GM18517 (cell line): Measurements from ENCODE around the gene OLFM3.

Experiments used
- ATAC-seq: cut with Tn5 transposase; IDR thresholded peaks from one replicate; pipeline ENCODE4 v1.9.1; 2021; ENCODE audit warnings: mild to moderate bottlenecking, moderate library complexity; ENCODE audit not compliant: unreplicated experiment

The OLFM3 gene

GRCh38 chr1:101996825-101997465, at the start of gene OLFM3:
Gene OLFM3 (minus strand): TSS chr1:101996926.
- no peak for ATAC-seq

GRCh38 chr1:102045752-102046151, 49.0 kb upstream of the OLFM3 start:
- ATAC-seq: no peak

GRCh38 chr1:102032534-102032933, 35.8 kb upstream of the OLFM3 start:
- peak; percentile 72 for ATAC-seq

- no peak for ATAC-seq
Observed at GRCh38 chr1:102019530-102019929, 22.8 kb upstream of the OLFM3 start.

- no peak for ATAC-seq
Observed at GRCh38 chr1:102015728-102016127, 19.0 kb upstream of the OLFM3 start.

GRCh38 chr1:102002057-102002456, 5.3 kb upstream of the OLFM3 start:
- ATAC-seq: no peak

- ATAC-seq: no peak
Observed at GRCh38 chr1:101995984-101996745, 561 bp downstream of the OLFM3 start.

- no peak for ATAC-seq
Observed at GRCh38 chr1:101993710-101994109, 3.0 kb downstream of the OLFM3 start.

GRCh38 chr1:101992821-101993575, 3.7 kb downstream of the OLFM3 start:
- no peak for ATAC-seq

GRCh38 chr1:101980974-101981373, 15.8 kb downstream of the OLFM3 start:
- ATAC-seq: no peak

GRCh38 chr1:101977266-101977665, 19.5 kb downstream of the OLFM3 start:
- ATAC-seq: no peak

- no peak for ATAC-seq
Observed at GRCh38 chr1:101976161-101976560, 20.6 kb downstream of the OLFM3 start.

GRCh38 chr1:101975371-101975770, 21.4 kb downstream of the OLFM3 start:
- ATAC-seq: no peak

- no peak for ATAC-seq
Observed at GRCh38 chr1:101974599-101975274, 22.0 kb downstream of the OLFM3 start.

- ATAC-seq: no peak
Observed at GRCh38 chr1:101971304-101971703, 25.4 kb downstream of the OLFM3 start.

GRCh38 chr1:101967871-101968270, 28.9 kb downstream of the OLFM3 start:
- no peak for ATAC-seq

GRCh38 chr1:101965341-101965740, 31.4 kb downstream of the OLFM3 start:
- no peak for ATAC-seq

GRCh38 chr1:101964708-101965107, 32.0 kb downstream of the OLFM3 start:
- no peak for ATAC-seq

- ATAC-seq: no peak
Observed at GRCh38 chr1:101960142-101960541, 36.6 kb downstream of the OLFM3 start.

GRCh38 chr1:101959456-101959855, 37.3 kb downstream of the OLFM3 start:
- no peak for ATAC-seq

GRCh38 chr1:101957771-101958170, 39.0 kb downstream of the OLFM3 start:
- ATAC-seq: no peak
